GM21381 (cell line): ENCODE results near the gene MAOA.
"Not testable (repeated sequence)": the region's sequence is repeated elsewhere in the genome, so short reads cannot be mapped to it uniquely, and the experiment has no call there.

ENCODE experiments used
- ATAC-seq: cut with Tn5 transposase; IDR thresholded peaks from one replicate; pipeline ENCODE4 v1.9.1; 2021; ENCODE audit warnings: mild to moderate bottlenecking, moderate library complexity; ENCODE audit not compliant: unreplicated experiment

Gene MAOA

GRCh38 chrX:43656005-43656494 lies at the start of gene MAOA:
Gene MAOA (plus strand): TSS chrX:43656299. CDS start chrX:43656342, 43 bp downstream.
- no peak for ATAC-seq

GRCh38 chrX:43612400-43612799 lies 43.7 kb upstream of the MAOA start:
- ATAC-seq = no peak

- ATAC-seq = no peak
These were observed 40.4 kb upstream of the MAOA start for GRCh38 chrX:43615660-43616059.

- no peak for ATAC-seq
These were observed 37.5 kb upstream of the MAOA start for GRCh38 chrX:43618366-43619205.

GRCh38 chrX:43619861-43620260 lies 36.2 kb upstream of the MAOA start:
- ATAC-seq = not testable (repeated sequence)

- no peak for ATAC-seq
These were observed 29.0 kb upstream of the MAOA start for GRCh38 chrX:43627147-43627546.

GRCh38 chrX:43627669-43628068 lies 28.4 kb upstream of the MAOA start:
- ATAC-seq = no peak

GRCh38 chrX:43629229-43629628 lies 26.9 kb upstream of the MAOA start:
- ATAC-seq = no peak

- ATAC-seq = no peak
These were observed 24.3 kb upstream of the MAOA start for GRCh38 chrX:43631841-43632240.

GRCh38 chrX:43633081-43633480 lies 23.0 kb upstream of the MAOA start:
- ATAC-seq = no peak

GRCh38 chrX:43633757-43634156 lies 22.3 kb upstream of the MAOA start:
- ATAC-seq = no peak

GRCh38 chrX:43640482-43640881 lies 15.6 kb upstream of the MAOA start:
- ATAC-seq = no peak

- ATAC-seq = no peak
These were observed 14.4 kb upstream of the MAOA start for GRCh38 chrX:43641691-43642090.

- no peak for ATAC-seq
These were observed 12.9 kb upstream of the MAOA start for GRCh38 chrX:43643201-43643600.

- no peak for ATAC-seq
These were observed 12.4 kb upstream of the MAOA start for GRCh38 chrX:43643662-43644061.

GRCh38 chrX:43644124-43644701 lies 11.9 kb upstream of the MAOA start:
- no peak for ATAC-seq

GRCh38 chrX:43646800-43647199 lies 9.3 kb upstream of the MAOA start:
- ATAC-seq = no peak

GRCh38 chrX:43654431-43655150 lies 1.5 kb upstream of the MAOA start:
- peak; percentile 96 for ATAC-seq

- no peak for ATAC-seq
These were observed 721 bp upstream of the MAOA start for GRCh38 chrX:43655151-43656004.

GRCh38 chrX:43657671-43658070 lies 1.6 kb downstream of the MAOA start:
- ATAC-seq = no peak
